Esophagus (tissue), 2 donors: ENCODE data around the gene HOGA1. TPM values are rescaled to one million over a fixed set of nuclear protein-coding genes. Genes with fewer than 3 reads are reported as not detected.

ENCODE experiments used
- H3K27ac ChIP-seq, 2 donors: one replicate each; pipeline ENCODE4 v1.5.1; 2013; ENCODE audit warnings: low read depth in 2 of 2, mild to moderate bottlenecking in 2 of 2, inconsistent platforms in 1 of 2, low read length in 1 of 2, moderate library complexity in 1 of 2
- H3K27me3 ChIP-seq, 2 donors: one replicate each; pipeline ENCODE4 v1.6.1; 2013; ENCODE audit warnings: low read length in 2 of 2, control low read depth in 1 of 2, mild to moderate bottlenecking in 1 of 2; ENCODE audit not compliant: insufficient read depth in 2 of 2, control insufficient read depth in 1 of 2
- H3K36me3 ChIP-seq, 2 donors: one replicate each; pipeline ENCODE4 v1.6.1; 2013; ENCODE audit warnings: low read length in 1 of 2; ENCODE audit not compliant: control insufficient read depth in 2 of 2, insufficient read depth in 2 of 2
- H3K4me1 ChIP-seq, 2 donors: one replicate each; pipeline ENCODE4 v1.6.1; 2013; ENCODE audit warnings: low read length in 1 of 2; ENCODE audit not compliant: control insufficient read depth in 2 of 2, insufficient read depth in 2 of 2
- H3K4me3 ChIP-seq, 2 donors: one replicate each; pipeline ENCODE4 v1.5.1; 2013; ENCODE audit warnings: low read length in 2 of 2, mild to moderate bottlenecking in 2 of 2, low read depth in 1 of 2, moderate library complexity in 1 of 2
- H3K9me3 ChIP-seq, 2 donors: one replicate each; pipeline ENCODE4 v1.6.1; 2013; ENCODE audit warnings: mild to moderate bottlenecking in 2 of 2, low read depth in 1 of 2, low read length in 1 of 2, moderate library complexity in 1 of 2; ENCODE audit not compliant: control insufficient read depth in 2 of 2, insufficient read depth in 1 of 2
- WGBS, 2 donors: extraction: QIAGEN DNeasy Blood & Tissue Kit; methylation state at CpG; one replicate each; pipeline ENCODE4 v1.1.7; 2013; 5-methylcytosine and 5-hydroxymethylcytosine counted together
- polyA plus RNA-seq, 2 donors: library from polyadenylated mRNA; stranded (reverse); fragments of 200-250 nt; gene quantifications; one replicate each; pipeline ENCODE4 v1.2.3, GENCODE V29; 2013
- donor health status: healthy with polysubstance abuse.
- donor health status: Bipolar disorder and iron deficiency.

Gene HOGA1
- polyA plus RNA-seq, 2 donors, result 0.78 to 1.4 TPM

- no peak overlapping the region for H3K4me3 ChIP-seq
- 60 to 76% methylated on average over 1 of the region's 1 CpG for WGBS, 2 donors
- peaks cover 6% of the 10 kb centered on the region in 2 donors for H3K36me3 ChIP-seq
- H3K4me1 ChIP-seq, result no peaks in the 10 kb centered on the region
- no peaks in the 10 kb centered on the region for H3K27me3 ChIP-seq
- no peak overlapping the region for H3K27ac ChIP-seq
- H3K9me3 ChIP-seq, result no peaks in the 10 kb centered on the region
Measured at GRCh38 chr10:97659589-97659988, 75.4 kb downstream of the HOGA1 start.

Other genes starting within 250 kb of the HOGA1 start
- gene FRAT2, start 249.7 kb upstream of the HOGA1 start, polyA plus RNA-seq, result 1 to 10 TPM; 7.2 to 9.6 TPM
- gene RRP12, start 183.0 kb upstream of the HOGA1 start, polyA plus RNA-seq, result 10 to 100 TPM; 11.8 to 13.7 TPM
- 100 to 1,000 TPM in 1 of 2 donors, 10 to 100 TPM in 1; 72.5 to 354 TPM for gene PGAM1, start 158.2 kb upstream of the HOGA1 start, polyA plus RNA-seq
- gene EXOSC1, start 138.4 kb upstream of the HOGA1 start, polyA plus RNA-seq, result 10 to 100 TPM; 28.8 to 32.4 TPM
- 10 to 100 TPM; 18.1 to 20.5 TPM for gene ZDHHC16, start 138.2 kb upstream of the HOGA1 start, polyA plus RNA-seq
- 10 to 100 TPM; 37.8 to 45.1 TPM for gene MMS19, start 86.0 kb upstream of the HOGA1 start, polyA plus RNA-seq
- 1 to 10 TPM; 5.8 to 6.7 TPM for gene UBTD1, start 85.5 kb upstream of the HOGA1 start, polyA plus RNA-seq
- gene ANKRD2, start 11.6 kb upstream of the HOGA1 start, polyA plus RNA-seq, result under 1 TPM; 0.43 to 0.46 TPM
- gene C10orf62, start 5.3 kb downstream of the HOGA1 start, polyA plus RNA-seq, result under 1 TPM in 1 of 2 donors, not detected in 1; 0.10 TPM
- 1 to 10 TPM; 1.1 to 1.8 TPM for gene MORN4, start 49.1 kb downstream of the HOGA1 start, polyA plus RNA-seq
- gene PI4K2A, start 56.3 kb downstream of the HOGA1 start, polyA plus RNA-seq, result 10 to 100 TPM; 11.5 to 19.9 TPM
- 10 to 100 TPM in 1 of 2 donors, 1 to 10 TPM in 1; 9.8 to 15.3 TPM for gene AVPI1, start 102.9 kb downstream of the HOGA1 start, polyA plus RNA-seq
- 1 to 10 TPM; 6.4 to 9.6 TPM for gene MARVELD1, start 129.3 kb downstream of the HOGA1 start, polyA plus RNA-seq
- 10 to 100 TPM in 1 of 2 donors, 1 to 10 TPM in 1; 9.6 to 14.3 TPM for gene ZFYVE27, start 152.7 kb downstream of the HOGA1 start, polyA plus RNA-seq
- gene SFRP5, start 187.6 kb downstream of the HOGA1 start, polyA plus RNA-seq, result under 1 TPM; 0.65 to 0.88 TPM